ENCODE results near the gene EPHA4. TPM values are rescaled to one million over a fixed set of nuclear protein-coding genes. Genes with fewer than 3 reads are reported as not detected.

Gene EPHA4
- total RNA-seq, 1 donor from 2014 or later, result 30.1 TPM

DNA sequence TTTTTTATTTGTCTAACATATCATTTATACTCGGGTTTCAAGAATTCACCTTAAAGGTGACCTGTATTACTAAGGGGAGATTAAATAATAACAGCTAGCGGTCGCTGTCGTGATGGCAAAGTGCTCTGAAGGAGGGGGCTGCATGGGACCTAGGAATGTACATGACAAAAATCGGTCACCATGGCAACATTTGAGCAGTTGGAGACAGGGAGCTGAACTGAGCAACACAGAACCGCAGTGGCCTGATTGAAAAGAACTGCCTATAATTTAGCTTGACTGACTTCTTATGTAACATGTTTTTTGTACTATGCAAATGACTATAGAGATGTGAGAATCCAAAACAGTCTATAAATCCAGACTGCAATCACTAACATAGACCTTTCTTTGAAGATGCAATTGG lies 34.3 kb upstream of the EPHA4 start:
- Mint-ChIP-seq H3K36me3 (ENCODE audit: low read depth, unreplicated experiment) (no peaks in the 10 kb centered on the region), H3K9me3 (ENCODE audit: unreplicated experiment) (no peaks in the 10 kb centered on the region), H3K4me3 (ENCODE audit: unreplicated experiment) (no peak overlapping the region), H3K27ac (ENCODE audit: unreplicated experiment) (no peak overlapping the region), H3K27me3 (ENCODE audit: low read depth, unreplicated experiment) (peaks cover 3% of the 10 kb centered on the region), H3K4me1 (ENCODE audit: low read depth, unreplicated experiment) (peaks cover 2% of the 10 kb centered on the region)
- peaks cover 3% of the 10 kb centered on the region for H3K27me3 ChIP-seq (ENCODE audit: insufficient read depth, low read length)
- H2AFZ ChIP-seq (ENCODE audit: low read depth, low read length), result no peak overlapping the region
- H3K9ac ChIP-seq (ENCODE audit: low read length), result no peak overlapping the region
- H3K79me2 ChIP-seq (ENCODE audit: insufficient read depth, low read length), result no peaks in the 10 kb centered on the region
- H3K36me3 ChIP-seq (ENCODE audit: insufficient read depth, low read length), result no peaks in the 10 kb centered on the region
- no peaks in the 10 kb centered on the region for H4K20me1 ChIP-seq (ENCODE audit: insufficient read depth, low read length)
- H3K4me3 ChIP-seq (ENCODE audit: insufficient read depth, low read depth, low read length), result no peak overlapping the region
- H3K4me2 ChIP-seq (ENCODE audit: low read length), result no peak overlapping the region
- TF ChIP-seq, protein P1, sequence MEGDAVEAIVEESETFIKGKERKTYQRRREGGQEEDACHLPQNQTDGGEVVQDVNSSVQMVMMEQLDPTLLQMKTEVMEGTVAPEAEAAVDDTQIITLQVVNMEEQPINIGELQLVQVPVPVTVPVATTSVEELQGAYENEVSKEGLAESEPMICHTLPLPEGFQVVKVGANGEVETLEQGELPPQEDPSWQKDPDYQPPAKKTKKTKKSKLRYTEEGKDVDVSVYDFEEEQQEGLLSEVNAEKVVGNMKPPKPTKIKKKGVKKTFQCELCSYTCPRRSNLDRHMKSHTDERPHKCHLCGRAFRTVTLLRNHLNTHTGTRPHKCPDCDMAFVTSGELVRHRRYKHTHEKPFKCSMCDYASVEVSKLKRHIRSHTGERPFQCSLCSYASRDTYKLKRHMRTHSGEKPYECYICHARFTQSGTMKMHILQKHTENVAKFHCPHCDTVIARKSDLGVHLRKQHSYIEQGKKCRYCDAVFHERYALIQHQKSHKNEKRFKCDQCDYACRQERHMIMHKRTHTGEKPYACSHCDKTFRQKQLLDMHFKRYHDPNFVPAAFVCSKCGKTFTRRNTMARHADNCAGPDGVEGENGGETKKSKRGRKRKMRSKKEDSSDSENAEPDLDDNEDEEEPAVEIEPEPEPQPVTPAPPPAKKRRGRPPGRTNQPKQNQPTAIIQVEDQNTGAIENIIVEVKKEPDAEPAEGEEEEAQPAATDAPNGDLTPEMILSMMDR (IDR thresholded peaks at IDR 0.05; ENCODE audit: insufficient read depth, low read depth, low read length), result no peak
- FAIRE-seq, result no peak
- no peak overlapping the region for H3K27ac ChIP-seq (ENCODE audit: low read depth, low read length)
- H3K4me1 ChIP-seq (ENCODE audit: insufficient read depth, low read length), result no peaks in the 10 kb centered on the region
- H3K9me3 ChIP-seq (ENCODE audit: insufficient read depth, low read depth, low read length), result no peaks in the 10 kb centered on the region
- DNase-seq (ENCODE audit: low read depth), result no peak

DNA sequence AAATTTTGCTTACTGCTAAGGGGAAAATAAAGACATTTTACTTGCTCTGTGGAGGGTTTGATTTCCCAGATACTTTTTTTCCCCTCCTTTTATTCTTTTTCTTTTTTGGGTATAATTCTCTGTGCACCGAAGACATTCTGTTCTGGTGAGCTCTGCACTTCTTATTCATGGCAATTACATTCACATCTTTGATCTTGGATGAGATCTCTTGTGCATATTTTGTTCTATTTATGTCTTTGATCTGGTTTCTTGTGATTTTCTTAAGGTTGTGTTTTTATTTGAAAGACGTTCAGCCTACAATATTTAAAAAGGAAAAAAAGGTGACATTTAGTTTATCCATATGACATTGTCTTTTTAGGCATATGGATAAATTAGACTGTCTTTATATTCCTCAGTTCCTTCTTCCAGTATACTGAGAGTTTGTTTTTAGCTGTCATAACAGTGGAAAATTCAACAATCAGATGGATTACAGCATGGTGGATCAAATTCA lies 33.7 kb upstream of the EPHA4 start:
- peaks cover 3% of the 10 kb centered on the region for H3K4me1 Mint-ChIP-seq (ENCODE audit: low read depth, unreplicated experiment)
- H2AFZ ChIP-seq (ENCODE audit: low read depth, low read length), result no peak overlapping the region
- H3K27me3 Mint-ChIP-seq (ENCODE audit: low read depth, unreplicated experiment), result peaks cover 3% of the 10 kb centered on the region
- H3K9me3 ChIP-seq (ENCODE audit: insufficient read depth, low read depth, low read length), result no peaks in the 10 kb centered on the region
- no peak for TF ChIP-seq EZH2 (IDR thresholded peaks at IDR 0.05; ENCODE audit: insufficient read depth, low read length)
- TF ChIP-seq, protein P1 (IDR thresholded peaks at IDR 0.05; ENCODE audit: insufficient read depth, low read depth, low read length), result no peak
- H3K36me3 Mint-ChIP-seq (ENCODE audit: low read depth, unreplicated experiment), result no peaks in the 10 kb centered on the region
- no peaks in the 10 kb centered on the region for H4K20me1 ChIP-seq (ENCODE audit: insufficient read depth, low read length)
- H3K4me3 ChIP-seq (ENCODE audit: insufficient read depth, low read depth, low read length), result no peak overlapping the region
- H3K79me2 ChIP-seq (ENCODE audit: insufficient read depth, low read length), result no peaks in the 10 kb centered on the region
- H3K27ac Mint-ChIP-seq (ENCODE audit: unreplicated experiment), result no peak overlapping the region
- no peaks in the 10 kb centered on the region for H3K36me3 ChIP-seq (ENCODE audit: insufficient read depth, low read length)
- H3K9me3 Mint-ChIP-seq (ENCODE audit: unreplicated experiment), result no peaks in the 10 kb centered on the region
- FAIRE-seq (no peak), DNase-seq (ENCODE audit: low read depth) (no peak)
- no peak overlapping the region for H3K27ac ChIP-seq (ENCODE audit: low read depth, low read length)
- H3K9ac ChIP-seq (ENCODE audit: low read length), result no peak overlapping the region
- no peak overlapping the region for H3K4me3 Mint-ChIP-seq (ENCODE audit: unreplicated experiment)
- H3K4me2 ChIP-seq (ENCODE audit: low read length), result no peak overlapping the region
- no peaks in the 10 kb centered on the region for H3K4me1 ChIP-seq (ENCODE audit: insufficient read depth, low read length)
- peaks cover 3% of the 10 kb centered on the region for H3K27me3 ChIP-seq (ENCODE audit: insufficient read depth, low read length)

DNA sequence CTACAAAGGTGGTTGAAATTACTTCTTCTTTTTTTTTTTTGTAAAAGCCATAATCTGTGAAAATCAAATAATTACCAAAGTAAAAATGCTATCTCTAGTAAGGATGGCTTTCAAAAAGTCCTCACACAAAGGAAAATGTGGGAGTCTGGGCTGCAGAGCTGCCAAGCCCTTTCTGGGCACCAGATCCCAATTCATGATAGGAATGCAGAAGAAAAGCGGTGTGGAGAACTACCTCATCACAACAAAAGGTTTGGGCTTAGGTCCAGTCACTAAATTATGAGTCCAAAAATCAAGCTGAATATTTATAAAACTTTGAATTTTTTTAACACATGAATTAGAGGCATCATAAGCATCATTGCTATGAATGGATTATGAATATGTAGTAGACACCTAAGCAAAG lies 30.8 kb upstream of the EPHA4 start:
- peaks cover 3% of the 10 kb centered on the region for H3K4me1 Mint-ChIP-seq (ENCODE audit: low read depth, unreplicated experiment)
- Histone ChIP-seq H4K20me1 (ENCODE audit: insufficient read depth, low read length) (no peaks in the 10 kb centered on the region), H3K36me3 (ENCODE audit: insufficient read depth, low read length) (no peaks in the 10 kb centered on the region), H3K79me2 (ENCODE audit: insufficient read depth, low read length) (no peaks in the 10 kb centered on the region), H3K27ac (ENCODE audit: low read depth, low read length) (no peak overlapping the region), H3K4me3 (ENCODE audit: insufficient read depth, low read depth, low read length) (no peak overlapping the region), H3K4me1 (ENCODE audit: insufficient read depth, low read length) (no peaks in the 10 kb centered on the region), H3K9me3 (ENCODE audit: insufficient read depth, low read depth, low read length) (no peaks in the 10 kb centered on the region), H2AFZ (ENCODE audit: low read depth, low read length) (no peak overlapping the region), H3K9ac (ENCODE audit: low read length) (no peak overlapping the region), H3K4me2 (ENCODE audit: low read length) (no peak overlapping the region), H3K27me3 (ENCODE audit: insufficient read depth, low read length) (peaks cover 3% of the 10 kb centered on the region)
- no peaks in the 10 kb centered on the region for H3K27me3 Mint-ChIP-seq (ENCODE audit: low read depth, unreplicated experiment)
- H3K36me3 Mint-ChIP-seq (ENCODE audit: low read depth, unreplicated experiment), result no peaks in the 10 kb centered on the region
- DNase-seq (ENCODE audit: low read depth) (no peak), FAIRE-seq (no peak)
- no peak overlapping the region for H3K4me3 Mint-ChIP-seq (ENCODE audit: unreplicated experiment)
- TF ChIP-seq, protein P1 (IDR thresholded peaks at IDR 0.05; ENCODE audit: insufficient read depth, low read depth, low read length), result no peak
- no peak for TF ChIP-seq EZH2 (IDR thresholded peaks at IDR 0.05; ENCODE audit: insufficient read depth, low read length)
- no peaks in the 10 kb centered on the region for H3K9me3 Mint-ChIP-seq (ENCODE audit: unreplicated experiment)
- no peak overlapping the region for H3K27ac Mint-ChIP-seq (ENCODE audit: unreplicated experiment)
